GM19395 (cell line): ENCODE measurements around the gene UMAD1.

Experiments used
- ATAC-seq: cut with Tn5 transposase; IDR thresholded peaks from one replicate; pipeline ENCODE4 v1.9.1; 2021; ENCODE audit warnings: mild to moderate bottlenecking, moderate library complexity; ENCODE audit not compliant: unreplicated experiment

The UMAD1 gene

GRCh38 chr7:7869651-7870050, 229.1 kb downstream of the UMAD1 start:
- ATAC-seq: no peak

GRCh38 chr7:7870555-7870954, 230.0 kb downstream of the UMAD1 start:
- ATAC-seq: no peak

GRCh38 chr7:7876419-7876818, 235.9 kb downstream of the UMAD1 start:
- no peak for ATAC-seq

- ATAC-seq: no peak
Measured at GRCh38 chr7:7881581-7881980, 241.0 kb downstream of the UMAD1 start.

- no peak for ATAC-seq
Measured at GRCh38 chr7:7882888-7883287, 242.3 kb downstream of the UMAD1 start.

GRCh38 chr7:7883394-7883793, 242.8 kb downstream of the UMAD1 start:
- no peak for ATAC-seq

GRCh38 chr7:7884855-7885254, 244.3 kb downstream of the UMAD1 start:
- no peak for ATAC-seq

GRCh38 chr7:7889791-7890568, 249.4 kb downstream of the UMAD1 start:
- ATAC-seq: no peak

GRCh38 chr7:7895004-7895650, 254.6 kb downstream of the UMAD1 start:
- no peak for ATAC-seq

GRCh38 chr7:7895754-7896153, 255.2 kb downstream of the UMAD1 start:
- ATAC-seq: no peak

GRCh38 chr7:7897509-7897908, 257.0 kb downstream of the UMAD1 start:
- ATAC-seq: no peak

- ATAC-seq: no peak
Measured at GRCh38 chr7:7897949-7898515, 257.5 kb downstream of the UMAD1 start.

- ATAC-seq: no peak
Measured at GRCh38 chr7:7902845-7903244, 262.3 kb downstream of the UMAD1 start.

GRCh38 chr7:7907306-7907705, 266.8 kb downstream of the UMAD1 start:
- ATAC-seq: no peak

- no peak for ATAC-seq
Measured at GRCh38 chr7:7908622-7909145, 268.1 kb downstream of the UMAD1 start.

GRCh38 chr7:7909376-7909775, 268.8 kb downstream of the UMAD1 start:
- no peak for ATAC-seq

GRCh38 chr7:7911369-7912123, 271.0 kb downstream of the UMAD1 start:
- no peak for ATAC-seq

- no peak for ATAC-seq
Measured at GRCh38 chr7:7912937-7913336, 272.4 kb downstream of the UMAD1 start.

- no peak for ATAC-seq
Measured at GRCh38 chr7:7913504-7913903, 273.0 kb downstream of the UMAD1 start.

- ATAC-seq: no peak
Measured at GRCh38 chr7:7914547-7914946, 274.0 kb downstream of the UMAD1 start.

- no peak for ATAC-seq
Measured at GRCh38 chr7:7916064-7916463, 275.5 kb downstream of the UMAD1 start.
